Activated CD8-positive, alpha-beta memory T cell treated with anti-CD3 and anti-CD28 coated beads for 36 hours (primary cell): Measurements from ENCODE around the gene GSTK1. TPM values are rescaled to one million over a fixed set of nuclear protein-coding genes. Genes with fewer than 3 reads are reported as not detected.

Source experiments
- CTCF ChIA-PET: fragments of 350-600 bp; sonication (Branson Sonifier 250); formaldehyde crosslinking; loops from one replicate; lab custom pipeline; 2021; ENCODE audit warnings: antibody characterized with exemption; lab: Charles Lee
- POLR2A ChIA-PET: fragments of 350-600 bp; sonication (Branson Sonifier 250); formaldehyde crosslinking; loops from one replicate; lab custom pipeline; 2021; ENCODE audit warnings: antibody characterized with exemption; lab: Charles Lee
- total RNA-seq, 2 experiments: library from RNA; stranded (reverse); gene quantifications; one replicate each; pipeline ENCODE4 v1.2.3, GENCODE V29; 2021

GSTK1 gene
- total RNA-seq, 2 experiments from 2014 or later, result 131 to 132 TPM

DNA sequence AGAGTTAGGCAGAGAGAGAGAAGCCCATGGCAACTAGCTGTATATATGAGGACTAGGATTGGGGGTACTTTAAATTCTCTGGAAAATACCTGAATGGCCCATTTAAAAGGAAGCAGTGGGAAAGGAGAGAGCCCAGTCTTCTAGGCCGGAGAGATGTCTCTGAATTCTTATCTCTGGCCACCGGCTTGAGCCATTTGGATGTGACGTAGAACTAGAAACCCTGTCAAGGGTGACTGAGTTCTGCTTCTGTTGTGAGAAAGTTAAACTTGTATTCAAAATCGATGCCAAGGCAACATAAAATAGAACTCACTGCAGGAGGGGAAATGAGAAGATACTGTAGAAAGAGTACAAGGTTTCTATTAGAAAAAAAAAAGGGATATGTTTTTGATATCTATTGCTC lies 6.3 kb upstream of the GSTK1 start:
- CTCF ChIA-PET, result no interaction called here
- POLR2A ChIA-PET, result interaction anchor here (1.2 kb wide), 1 partner anchor 123 kb away, joined by 4 read pairs; no protein-coding TSS in a partner anchor

DNA sequence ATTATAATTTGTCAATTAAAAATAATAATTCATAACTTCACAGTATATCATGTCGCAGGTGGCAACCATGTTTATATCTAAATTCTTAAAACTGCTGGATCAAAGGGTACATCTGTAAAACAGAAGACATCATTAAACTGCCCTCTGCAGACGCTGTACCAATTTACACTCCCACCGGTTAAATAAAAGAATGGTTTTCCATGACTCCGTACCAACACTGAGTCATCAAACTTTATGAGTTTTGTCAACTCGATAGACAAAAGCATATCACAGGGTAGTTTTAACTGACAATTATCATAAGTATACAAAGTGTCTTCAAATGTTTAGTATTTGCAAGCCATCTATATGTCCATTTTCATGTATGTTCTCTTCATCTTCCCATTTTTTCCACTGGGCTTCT lies 5.7 kb upstream of the GSTK1 start:
- ChIA-PET POLR2A (interaction anchor here (1.2 kb wide), 1 partner anchor 122 kb away, joined by 4 read pairs; no protein-coding TSS in a partner anchor), CTCF (interaction anchor here (1.4 to 2.2 kb wide), 2 partner anchors 17 to 42 kb away, joined by 3 to 10 read pairs; no protein-coding TSS in a partner anchor)

DNA sequence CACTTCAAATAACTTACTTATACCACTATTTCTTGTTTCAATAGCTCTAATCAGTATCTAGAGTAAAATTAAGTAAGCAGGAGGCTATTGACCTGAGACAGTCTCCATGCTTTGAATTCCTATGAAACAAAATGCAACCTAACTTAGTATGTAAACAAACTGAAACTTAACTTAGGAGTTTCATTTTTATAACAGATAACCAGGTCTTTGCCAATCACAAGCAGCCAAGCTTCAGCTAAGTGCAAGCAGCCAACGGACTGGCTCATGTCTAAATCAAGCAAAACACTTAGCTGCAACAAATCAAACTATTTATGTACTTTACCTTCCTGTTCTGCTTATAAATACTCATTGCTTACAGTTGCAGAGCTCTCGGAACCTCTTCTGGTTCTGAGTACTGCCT lies 4.4 kb upstream of the GSTK1 start:
- CTCF ChIA-PET, result interaction anchor here (0.9 to 2.2 kb wide), 4 partner anchors 18 to 46 kb away, joined by 3 to 10 read pairs (median 3); no protein-coding TSS in a partner anchor

DNA sequence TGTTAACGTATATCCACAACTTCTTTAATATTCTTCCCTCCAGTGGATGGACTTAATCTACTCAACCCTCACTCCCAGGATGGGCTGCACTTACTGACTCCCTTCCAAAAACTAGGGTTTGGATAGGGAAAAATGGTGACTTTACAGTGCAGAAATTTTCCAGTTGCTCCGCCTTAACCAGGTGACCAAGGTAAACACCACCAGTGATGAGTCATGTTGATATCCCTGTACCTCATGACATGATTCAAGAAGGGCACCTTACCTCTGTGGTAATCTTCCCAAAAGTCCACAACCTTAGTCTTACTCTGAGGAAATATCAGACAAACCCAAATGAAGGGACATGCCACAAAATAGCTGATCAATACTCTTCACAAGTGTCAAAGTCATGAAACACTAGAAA lies 3.5 kb upstream of the GSTK1 start:
- ChIA-PET CTCF (interaction anchor here (1.0 to 3.7 kb wide), 2 partner anchors 19 to 20 kb away, joined by 4 to 20 read pairs; no protein-coding TSS in a partner anchor), POLR2A (no interaction called here)

More for the DNA sequence above, 4.4 kb upstream of the GSTK1 start:
- POLR2A ChIA-PET, result interaction anchor here (0.7 kb wide), 1 partner anchor 29 kb away, joined by 3 read pairs; the partner anchor contains the start of gene CASP2

DNA sequence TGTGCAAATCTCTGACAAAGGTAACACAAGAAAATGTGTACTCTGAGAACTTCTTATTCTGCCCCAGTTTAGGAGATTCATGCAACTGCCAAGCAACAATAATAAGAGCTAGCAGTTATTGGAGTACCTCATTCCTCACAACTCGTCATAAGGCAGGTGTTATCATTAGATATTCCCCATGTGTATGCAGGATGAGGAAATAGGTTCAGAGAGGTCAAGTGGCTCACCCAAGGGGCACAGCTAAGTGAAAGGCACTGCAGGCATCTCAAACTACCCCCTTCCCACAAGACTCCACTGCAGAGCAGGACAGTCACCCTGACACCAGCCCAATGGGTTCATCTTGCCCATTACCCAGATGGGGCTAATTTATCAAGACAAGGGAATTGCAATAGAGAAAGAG lies 1.3 kb upstream of the GSTK1 start:
- POLR2A ChIA-PET, result no interaction called here

GRCh38 chr7:143264196-143264568 lies 941 bp downstream of the GSTK1 start:
- CTCF ChIA-PET, result interaction anchor here (1.2 to 3.2 kb wide), 5 partner anchors 9 to 456 kb away, joined by 3 to 15 read pairs (median 4); no protein-coding TSS in a partner anchor
- POLR2A ChIA-PET, result interaction anchor here (0.9 to 1.9 kb wide), 6 partner anchors 8 to 144 kb away, joined by 3 to 9 read pairs (median 4); no protein-coding TSS in a partner anchor

More for the DNA sequence above, 1.3 kb upstream of the GSTK1 start:
- CTCF ChIA-PET, result interaction anchor here (3.2 to 3.7 kb wide), 2 partner anchors 21 to 38 kb away, joined by 15 to 20 read pairs; no protein-coding TSS in a partner anchor

DNA sequence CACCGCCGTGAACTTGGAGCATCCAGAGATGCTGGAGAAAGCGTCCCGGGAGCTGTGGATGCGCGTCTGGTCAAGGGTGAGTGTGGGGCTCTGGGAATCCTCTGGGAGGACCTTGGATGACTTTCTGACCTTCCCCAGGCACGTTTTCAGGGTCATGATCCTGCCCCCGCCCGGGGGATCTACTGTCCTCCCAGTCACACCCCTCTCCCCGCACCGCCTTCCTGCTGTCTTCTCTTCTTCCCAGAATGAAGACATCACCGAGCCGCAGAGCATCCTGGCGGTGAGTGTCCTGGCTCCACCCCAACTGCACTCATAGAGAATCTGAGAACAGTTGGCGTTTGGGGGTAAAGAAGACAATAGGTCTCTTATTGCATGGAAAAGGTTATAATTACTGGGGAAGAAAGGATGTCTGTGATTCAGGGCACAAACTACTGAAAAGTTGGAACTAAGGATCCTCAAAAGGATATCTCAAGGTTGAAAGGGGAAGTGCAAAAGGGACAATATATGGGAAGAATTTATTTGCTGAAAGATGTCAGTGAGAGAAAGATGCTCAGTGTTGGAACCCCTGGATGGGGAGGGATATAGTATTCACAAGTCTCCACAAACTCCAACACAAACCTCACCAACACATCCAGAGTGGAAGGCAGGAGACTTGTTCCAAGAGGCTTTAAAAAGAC lies 1.9 kb downstream of the GSTK1 start:
- ChIA-PET CTCF (interaction anchor here (0.6 to 3.2 kb wide), 3 partner anchors 35 to 456 kb away, joined by 4 to 15 read pairs (median 7); no protein-coding TSS in a partner anchor), POLR2A (interaction anchor here (0.6 to 1.9 kb wide), 4 partner anchors 9 to 801 kb away, joined by 3 to 9 read pairs (median 4); no protein-coding TSS in a partner anchor)

- ChIA-PET CTCF (interaction anchor here (1.4 kb wide), 1 partner anchor 11 kb away, joined by 3 read pairs; no protein-coding TSS in a partner anchor), POLR2A (interaction anchor here (1.9 kb wide), 1 partner anchor 19 kb away, joined by 4 read pairs; the partner anchor contains the start of gene CASP2)
Measured at GRCh38 chr7:143269251-143269650, 6.0 kb downstream of the GSTK1 start.

- ChIA-PET POLR2A (interaction anchor here (0.7 kb wide), 1 partner anchor 101 kb away, joined by 4 read pairs; no protein-coding TSS in a partner anchor), CTCF (interaction anchor here (1.0 kb wide), 1 partner anchor 30 kb away, joined by 3 read pairs; no protein-coding TSS in a partner anchor)
Measured at GRCh38 chr7:143271240-143271639, 8.0 kb downstream of the GSTK1 start.

DNA sequence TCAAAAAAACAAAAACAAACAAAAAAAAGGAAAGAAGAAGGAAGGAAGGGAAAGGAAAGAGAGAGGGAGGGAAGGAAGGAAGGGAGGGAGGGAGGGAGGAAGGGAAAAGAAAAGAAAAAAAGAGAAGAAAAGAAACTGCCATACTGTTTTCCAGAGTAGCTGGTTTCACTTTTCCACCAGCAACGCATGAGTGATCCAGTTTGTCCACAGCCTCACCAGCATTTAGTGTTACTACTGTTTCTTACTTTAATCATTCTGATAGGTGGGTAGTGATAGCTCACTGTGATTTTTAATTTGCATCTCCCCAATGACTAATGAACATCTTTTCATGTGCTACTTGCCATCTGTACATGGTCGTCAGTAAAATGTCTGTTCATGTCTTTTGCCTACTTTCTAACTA lies 9.6 kb downstream of the GSTK1 start:
- POLR2A ChIA-PET, result interaction anchor here (1.3 kb wide), 1 partner anchor 10 kb away, joined by 3 read pairs; the partner anchor contains the start of gene GSTK1
- CTCF ChIA-PET, result interaction anchor here (1.1 kb wide), 1 partner anchor 9 kb away, joined by 3 read pairs; no protein-coding TSS in a partner anchor

DNA sequence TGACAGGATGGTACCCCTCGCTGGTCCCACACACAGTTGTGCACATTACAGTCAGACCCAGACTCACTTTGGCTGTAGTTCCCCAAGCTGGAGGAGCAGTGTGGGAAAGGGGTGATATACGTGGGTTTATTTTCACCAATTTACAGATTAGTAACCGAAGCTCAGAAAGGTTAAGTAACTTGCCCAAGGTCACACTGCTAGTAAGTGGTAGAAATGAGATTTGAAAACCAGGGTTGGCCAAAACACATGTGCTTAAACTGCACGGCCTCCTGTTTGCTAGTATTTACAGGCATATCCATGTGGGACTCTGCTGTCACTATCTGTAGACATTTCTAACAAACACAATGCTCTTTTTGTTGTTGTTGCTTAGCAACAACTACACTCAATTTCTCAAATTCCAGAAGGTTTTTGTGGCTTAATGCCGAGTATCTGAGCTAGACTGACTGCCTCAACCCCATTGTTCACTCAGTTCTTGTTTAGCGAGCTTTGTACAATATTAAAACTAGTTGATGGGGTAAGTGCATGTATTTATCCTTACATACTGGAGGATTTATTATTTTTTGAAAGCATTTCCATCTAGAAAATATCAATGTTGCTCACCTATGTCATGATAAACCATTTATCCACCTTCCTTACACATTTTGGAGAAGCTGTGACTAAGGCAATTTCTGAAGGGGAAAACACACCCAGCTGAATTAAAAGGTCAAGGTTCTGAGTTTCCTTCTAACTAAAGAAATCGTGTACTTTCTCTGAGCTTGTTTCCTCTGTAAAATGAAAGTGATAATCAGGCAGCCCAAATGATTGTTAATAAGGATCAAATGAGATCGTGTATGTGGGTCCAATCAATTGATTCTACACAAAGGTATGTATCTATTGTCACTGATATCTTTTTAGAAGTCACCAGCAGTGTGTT lies 16.2 kb downstream of the GSTK1 start:
- ChIA-PET CTCF (interaction anchor here (0.9 to 2.7 kb wide), 9 partner anchors 8 to 101 kb away, joined by 3 to 9 read pairs (median 4); partner anchors contain the start of genes CASP2 and GSTK1), POLR2A (interaction anchor here (1.2 to 1.5 kb wide), 3 partner anchors 9 to 16 kb away, joined by 3 to 9 read pairs (median 6); partner anchors contain the start of genes CASP2 and GSTK1)

DNA sequence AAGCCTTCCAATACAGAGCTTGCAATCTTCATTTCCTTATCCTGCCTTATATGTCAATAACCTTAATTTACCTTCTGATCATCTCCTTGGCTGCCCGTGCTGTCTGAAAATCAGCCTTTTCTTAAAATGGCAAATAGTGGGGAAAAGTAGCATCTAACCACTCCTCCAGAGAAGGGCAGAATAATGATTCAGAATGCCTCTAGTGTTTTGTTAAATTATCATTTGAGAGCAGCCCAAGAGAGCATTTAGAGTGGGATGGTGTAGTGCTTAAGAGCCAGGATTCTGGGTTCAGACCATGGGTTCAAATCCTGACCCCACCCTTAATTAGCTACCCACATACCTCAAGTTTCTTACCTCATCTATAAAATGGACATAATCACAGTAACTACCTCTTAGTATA lies 16.9 kb downstream of the GSTK1 start:
- ChIA-PET POLR2A (interaction anchor here (1.4 to 1.5 kb wide), 2 partner anchors 8 to 16 kb away, joined by 6 to 9 read pairs; partner anchors contain the start of genes CASP2 and GSTK1), CTCF (interaction anchor here (0.9 to 2.7 kb wide), 8 partner anchors 8 to 100 kb away, joined by 3 to 9 read pairs (median 4); partner anchors contain the start of gene CASP2)

- CTCF ChIA-PET, result interaction anchor here (1.0 to 2.7 kb wide), 5 partner anchors 12 to 100 kb away, joined by 3 to 9 read pairs (median 4); no protein-coding TSS in a partner anchor
- POLR2A ChIA-PET, result interaction anchor here (1.4 to 1.5 kb wide), 2 partner anchors 8 to 17 kb away, joined by 6 to 9 read pairs; partner anchors contain the start of genes CASP2 and GSTK1
Measured at GRCh38 chr7:143280566-143280965, 17.3 kb downstream of the GSTK1 start.

DNA sequence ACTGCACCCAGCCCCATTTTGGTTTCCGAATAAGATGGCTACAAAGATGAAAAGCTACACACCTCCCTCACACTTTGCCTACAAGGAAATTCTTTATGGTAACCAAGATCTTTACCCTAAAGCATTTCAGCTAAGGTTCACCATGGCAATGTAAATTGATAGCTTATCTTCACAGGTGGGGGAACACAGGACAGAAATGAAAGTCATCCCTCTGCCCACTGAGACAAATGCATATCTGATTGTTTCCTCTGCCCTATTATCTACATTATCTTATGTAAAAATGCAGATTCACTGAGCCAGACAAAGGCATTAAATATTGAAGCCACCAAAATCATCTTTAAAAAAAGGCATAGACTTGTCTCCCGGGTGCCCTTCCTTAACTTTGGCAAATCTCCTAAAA lies 18.3 kb downstream of the GSTK1 start:
- ChIA-PET CTCF (interaction anchor here (0.7 to 2.7 kb wide), 2 partner anchors 41 to 136 kb away, joined by 3 to 9 read pairs; no protein-coding TSS in a partner anchor), POLR2A (no interaction called here)

GRCh38 chr7:143282124-143282523 lies 18.9 kb downstream of the GSTK1 start:
- CTCF ChIA-PET, result interaction anchor here (0.7 kb wide), 1 partner anchor 135 kb away, joined by 3 read pairs; no protein-coding TSS in a partner anchor
- POLR2A ChIA-PET, result no interaction called here

- CTCF ChIA-PET, result interaction anchor here (0.5 to 1.4 kb wide), 4 partner anchors 16 to 52 kb away, joined by 3 to 4 read pairs (median 3); no protein-coding TSS in a partner anchor
- POLR2A ChIA-PET, result no interaction called here
Measured at GRCh38 chr7:143283381-143283780, 20.1 kb downstream of the GSTK1 start.

GRCh38 chr7:143284591-143285469 lies 21.6 kb downstream of the GSTK1 start, which contains the start of gene TMEM139:
Gene TMEM139, plus strand, starts transcription at chr7:143284958. Its CDS starts 1,000 bp downstream, at chr7:143285958.
- ChIA-PET POLR2A (no interaction called here), CTCF (no interaction called here)
